HPDE6-E6E7 (cell line): ENCODE results near the gene SREBF2.
"Not testable (repeated sequence)": the region's sequence is repeated elsewhere in the genome, so short reads cannot be mapped to it uniquely, and the experiment has no call there.

Source experiments
- DNase-seq: peaks from one replicate; pipeline ENCODE4 v3.0.0; 2011; ENCODE audit warnings: missing footprints; ENCODE audit errors: extremely low spot score

Gene SREBF2

DNA sequence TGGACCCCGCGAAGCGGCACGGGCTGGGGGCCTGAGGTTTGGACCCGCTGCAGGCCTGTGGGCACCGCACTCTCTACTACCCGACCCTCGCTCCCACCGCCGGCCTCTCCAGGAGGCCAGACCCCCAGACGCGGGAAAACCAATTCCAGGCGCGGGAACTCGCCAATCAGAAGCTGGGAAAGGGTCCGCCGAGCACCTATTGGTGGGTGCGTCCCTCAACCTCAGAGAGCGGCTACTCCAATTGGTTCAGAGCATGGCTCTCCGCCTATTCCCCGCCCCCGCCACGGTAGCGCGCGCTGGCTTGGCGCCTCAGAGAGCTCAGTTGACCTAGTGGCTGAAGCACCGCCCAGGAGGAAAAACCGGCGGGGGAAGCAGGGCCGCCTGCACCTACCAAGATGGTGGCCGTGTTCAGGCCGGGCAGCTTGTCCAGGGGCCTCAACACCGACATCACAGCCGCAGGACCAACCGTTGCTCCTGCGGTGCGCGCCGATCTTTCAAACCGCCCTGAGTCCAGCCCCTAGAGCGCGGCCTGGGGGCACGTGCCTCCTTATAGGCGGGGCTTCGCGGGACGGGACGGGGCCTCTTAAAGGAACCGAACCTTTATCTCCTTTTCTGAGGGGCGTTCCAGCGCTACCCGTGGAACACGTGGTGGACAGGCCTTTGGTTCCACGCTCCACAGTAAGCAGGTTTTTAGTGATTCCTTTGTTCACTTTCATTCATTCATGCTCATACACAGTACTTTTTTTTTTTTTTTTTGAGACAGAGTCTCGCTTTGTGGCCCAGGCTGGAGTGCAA lies 113.9 kb downstream of the SREBF2 start, which contains the start of gene CENPM:
CENPM (minus strand) TSS at position 524 of the 795 bp plus-strand sequence; CDS start at position 448, 76 bp downstream.
- peak; percentile 83 for DNase-seq

- DNase-seq: no peak
These were observed 114.6 kb downstream of the SREBF2 start for GRCh38 chr22:41947424-41948080.

DNA sequence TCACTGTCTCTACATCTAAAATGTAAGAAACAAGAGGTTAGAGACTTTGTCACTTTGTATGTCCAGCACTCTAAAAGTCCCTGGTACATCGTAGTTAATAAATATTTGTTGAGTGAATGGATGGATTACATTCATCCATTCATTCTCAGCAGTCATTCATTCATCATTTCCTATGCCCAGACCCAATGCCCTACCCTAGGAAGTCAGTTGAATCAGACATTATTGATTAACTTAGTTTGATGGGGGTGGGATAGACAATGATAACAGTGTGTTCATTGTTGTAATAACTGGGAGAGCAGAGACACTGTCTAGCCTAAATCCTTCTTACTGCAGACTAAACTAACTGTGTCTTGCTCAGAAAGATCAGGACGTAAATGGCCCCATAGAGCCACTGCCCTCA lies 115.2 kb downstream of the SREBF2 start:
- no peak for DNase-seq

GRCh38 chr22:41948928-41949296 lies 116.0 kb downstream of the SREBF2 start:
- DNase-seq: not testable (repeated sequence)

DNA sequence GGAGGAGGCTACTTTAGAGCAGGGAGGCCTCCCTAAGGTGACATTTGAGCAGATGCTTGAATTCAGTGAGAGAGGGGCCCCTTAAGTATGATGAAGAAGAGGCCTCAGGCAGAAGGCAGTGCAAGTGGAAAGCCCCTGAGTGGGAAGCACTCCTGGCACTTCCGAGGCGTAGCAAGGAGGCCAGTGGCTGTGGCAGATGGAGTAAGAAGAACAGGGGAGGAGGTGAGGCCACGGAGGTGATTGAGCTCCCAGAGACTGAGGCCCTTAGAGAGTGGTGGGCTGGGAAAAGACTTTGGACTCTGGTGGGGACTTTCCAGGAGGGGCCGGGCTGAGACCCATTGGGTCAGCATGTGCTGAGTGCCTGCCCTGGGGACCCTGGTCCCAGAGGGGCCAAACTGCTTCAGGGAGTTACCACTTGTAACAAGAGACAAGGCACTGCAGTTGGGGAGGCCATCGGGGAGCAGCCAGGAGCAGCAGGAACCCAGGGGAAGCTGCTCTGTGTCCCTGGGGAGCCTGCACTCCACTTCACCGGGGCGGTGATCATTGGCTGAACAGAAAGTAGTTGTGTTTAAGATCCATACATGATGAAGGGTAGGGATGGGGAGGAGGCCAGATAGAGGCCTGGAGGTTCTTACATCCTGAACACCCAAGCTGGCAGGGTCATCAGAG lies 116.5 kb downstream of the SREBF2 start:
- no peak for DNase-seq

DNA sequence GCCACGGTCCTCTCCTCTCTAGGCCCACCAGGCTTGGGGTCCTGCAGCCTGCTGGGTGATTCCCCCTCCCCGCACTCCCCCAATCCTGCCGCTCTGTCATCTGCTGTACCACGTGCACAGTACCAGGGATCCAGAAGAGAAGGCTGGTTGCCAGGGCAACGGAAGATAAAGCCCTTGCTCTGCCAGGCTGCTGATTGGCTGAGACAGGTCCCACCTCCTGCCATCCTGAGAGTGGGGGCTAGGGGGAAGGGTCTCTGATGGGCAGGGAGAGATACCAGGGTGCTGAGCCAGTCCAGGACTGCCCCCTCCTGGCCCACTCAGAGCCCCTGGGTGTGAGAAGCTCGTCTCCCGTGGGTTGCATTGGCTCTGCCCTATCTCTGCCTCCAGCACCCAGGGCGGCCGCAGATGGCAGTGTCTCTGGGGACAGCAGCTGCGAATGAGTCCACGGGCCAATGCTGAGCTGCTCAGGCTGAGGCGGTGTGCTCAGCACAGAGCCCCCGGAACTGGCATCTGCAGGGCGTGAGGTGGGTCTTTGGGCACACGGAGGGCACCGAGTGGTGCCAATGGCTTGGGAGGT lies 119.1 kb downstream of the SREBF2 start, which contains the start of gene SMIM45:
SMIM45 (plus strand) TSS at position 253 of the 577 bp plus-strand sequence.
- no peak for DNase-seq

GRCh38 chr22:41952713-41953112 lies 119.8 kb downstream of the SREBF2 start:
- no peak for DNase-seq
